ENCODE results near the gene ETV4. TPM values are rescaled to one million over a fixed set of nuclear protein-coding genes. Genes with fewer than 3 reads are reported as not detected.
A peak's percentile ranks its signal among the peaks of the same experiment; 100 is the strongest.

Gene ETV4
- polyA plus RNA-seq, 1 of the 3 experiments (the other 2 are of a cell fraction) = 33.2 TPM

DNA sequence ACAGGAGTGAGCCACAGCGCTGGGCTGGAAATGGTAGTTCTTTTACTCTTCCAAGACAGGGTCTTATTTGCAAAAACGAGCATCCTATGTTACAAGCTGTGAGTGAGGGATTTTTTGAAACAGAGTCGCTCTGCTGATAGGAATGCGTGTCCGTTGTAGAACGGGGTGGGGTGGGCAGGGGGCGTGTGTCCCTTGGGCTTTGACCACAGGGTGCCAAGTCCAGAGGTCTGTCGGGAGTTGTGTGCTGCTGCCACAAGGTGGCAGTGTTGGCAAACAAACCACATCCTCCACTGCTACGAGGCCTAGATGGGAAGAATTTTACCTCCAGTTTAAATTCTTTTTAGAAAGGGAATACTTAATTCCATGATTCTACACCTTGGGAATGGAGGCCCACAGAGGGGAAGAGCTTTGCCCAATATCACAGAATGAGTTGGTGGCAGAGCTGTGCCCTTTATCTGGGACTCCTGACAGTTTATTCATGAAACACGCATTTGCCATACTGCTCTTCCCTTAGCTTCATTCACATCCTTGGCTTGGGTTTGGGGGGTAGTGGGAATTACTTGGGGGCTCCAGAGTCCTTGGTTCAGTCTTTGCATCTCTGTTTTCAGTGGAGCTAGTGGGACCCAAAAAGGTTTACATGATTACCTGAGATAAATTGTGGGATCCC lies 30.6 kb upstream of the ETV4 start (continued):
- TF ChIP-seq, protein P1, sequence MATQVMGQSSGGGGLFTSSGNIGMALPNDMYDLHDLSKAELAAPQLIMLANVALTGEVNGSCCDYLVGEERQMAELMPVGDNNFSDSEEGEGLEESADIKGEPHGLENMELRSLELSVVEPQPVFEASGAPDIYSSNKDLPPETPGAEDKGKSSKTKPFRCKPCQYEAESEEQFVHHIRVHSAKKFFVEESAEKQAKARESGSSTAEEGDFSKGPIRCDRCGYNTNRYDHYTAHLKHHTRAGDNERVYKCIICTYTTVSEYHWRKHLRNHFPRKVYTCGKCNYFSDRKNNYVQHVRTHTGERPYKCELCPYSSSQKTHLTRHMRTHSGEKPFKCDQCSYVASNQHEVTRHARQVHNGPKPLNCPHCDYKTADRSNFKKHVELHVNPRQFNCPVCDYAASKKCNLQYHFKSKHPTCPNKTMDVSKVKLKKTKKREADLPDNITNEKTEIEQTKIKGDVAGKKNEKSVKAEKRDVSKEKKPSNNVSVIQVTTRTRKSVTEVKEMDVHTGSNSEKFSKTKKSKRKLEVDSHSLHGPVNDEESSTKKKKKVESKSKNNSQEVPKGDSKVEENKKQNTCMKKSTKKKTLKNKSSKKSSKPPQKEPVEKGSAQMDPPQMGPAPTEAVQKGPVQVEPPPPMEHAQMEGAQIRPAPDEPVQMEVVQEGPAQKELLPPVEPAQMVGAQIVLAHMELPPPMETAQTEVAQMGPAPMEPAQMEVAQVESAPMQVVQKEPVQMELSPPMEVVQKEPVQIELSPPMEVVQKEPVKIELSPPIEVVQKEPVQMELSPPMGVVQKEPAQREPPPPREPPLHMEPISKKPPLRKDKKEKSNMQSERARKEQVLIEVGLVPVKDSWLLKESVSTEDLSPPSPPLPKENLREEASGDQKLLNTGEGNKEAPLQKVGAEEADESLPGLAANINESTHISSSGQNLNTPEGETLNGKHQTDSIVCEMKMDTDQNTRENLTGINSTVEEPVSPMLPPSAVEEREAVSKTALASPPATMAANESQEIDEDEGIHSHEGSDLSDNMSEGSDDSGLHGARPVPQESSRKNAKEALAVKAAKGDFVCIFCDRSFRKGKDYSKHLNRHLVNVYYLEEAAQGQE (IDR thresholded peaks at IDR 0.05; ENCODE audit: low read depth, low read length) = no peak
- TF ChIP-seq YY1 (IDR thresholded peaks at IDR 0.05; ENCODE audit: low read depth) (no peak), TCF12 (IDR thresholded peaks at IDR 0.05) (no peak), SIN3A (IDR thresholded peaks at IDR 0.05; ENCODE audit: borderline replicate concordance, low read depth, low read length) (no peak), TEAD4 (IDR thresholded peaks at IDR 0.05; ENCODE audit: borderline replicate concordance, insufficient read depth) (no peak), EP300 (IDR thresholded peaks at IDR 0.05; ENCODE audit: borderline replicate concordance in 1 of 2, low read depth in 1 of 2, low read length in 1 of 2) (no peak), MEF2A (IDR thresholded peaks at IDR 0.05; ENCODE audit: borderline replicate concordance, low read depth) (no peak), EZH2phosphoT487 (IDR thresholded peaks at IDR 0.05; ENCODE audit: borderline replicate concordance, low read depth) (no peak), ELF1 (IDR thresholded peaks at IDR 0.05) (no peak), SMC3 (IDR thresholded peaks at IDR 0.05; ENCODE audit: low read depth, low read length) (peak; percentile 97), GABPA (IDR thresholded peaks at IDR 0.05; ENCODE audit: low read depth) (no peak), RFX5 (IDR thresholded peaks at IDR 0.05; ENCODE audit: low read length) (no peak), RAD21 (IDR thresholded peaks at IDR 0.05; ENCODE audit: low read length) (peak; percentile 97), TAF1 (IDR thresholded peaks at IDR 0.05; ENCODE audit: borderline replicate concordance, low read depth, low read length) (no peak), NRF1 (IDR thresholded peaks at IDR 0.05; ENCODE audit: low read depth, low read length) (0 out of 2 replicates have a peak, but pooled peaks have one; percentile 15), MXI1 (IDR thresholded peaks at IDR 0.05; ENCODE audit: low read depth, low read length) (no peak), CHD2 (IDR thresholded peaks at IDR 0.05; ENCODE audit: low read length, partially characterized antibody) (no peak), POLR2AphosphoS5 (IDR thresholded peaks at IDR 0.05; ENCODE audit: low read depth, low read length) (no peak), RCOR1 (IDR thresholded peaks at IDR 0.05; ENCODE audit: low read length) (no peak), JUND (IDR thresholded peaks at IDR 0.05) (no peak), FOXM1 (IDR thresholded peaks at IDR 0.05; ENCODE audit: low read depth) (no peak)
- TF ChIP-seq, protein P2, sequence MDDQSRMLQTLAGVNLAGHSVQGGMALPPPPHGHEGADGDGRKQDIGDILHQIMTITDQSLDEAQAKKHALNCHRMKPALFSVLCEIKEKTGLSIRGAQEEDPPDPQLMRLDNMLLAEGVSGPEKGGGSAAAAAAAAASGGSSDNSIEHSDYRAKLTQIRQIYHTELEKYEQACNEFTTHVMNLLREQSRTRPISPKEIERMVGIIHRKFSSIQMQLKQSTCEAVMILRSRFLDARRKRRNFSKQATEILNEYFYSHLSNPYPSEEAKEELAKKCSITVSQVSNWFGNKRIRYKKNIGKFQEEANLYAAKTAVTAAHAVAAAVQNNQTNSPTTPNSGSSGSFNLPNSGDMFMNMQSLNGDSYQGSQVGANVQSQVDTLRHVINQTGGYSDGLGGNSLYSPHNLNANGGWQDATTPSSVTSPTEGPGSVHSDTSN (IDR thresholded peaks at IDR 0.05) = no peak
- TF ChIP-seq, protein P3, sequence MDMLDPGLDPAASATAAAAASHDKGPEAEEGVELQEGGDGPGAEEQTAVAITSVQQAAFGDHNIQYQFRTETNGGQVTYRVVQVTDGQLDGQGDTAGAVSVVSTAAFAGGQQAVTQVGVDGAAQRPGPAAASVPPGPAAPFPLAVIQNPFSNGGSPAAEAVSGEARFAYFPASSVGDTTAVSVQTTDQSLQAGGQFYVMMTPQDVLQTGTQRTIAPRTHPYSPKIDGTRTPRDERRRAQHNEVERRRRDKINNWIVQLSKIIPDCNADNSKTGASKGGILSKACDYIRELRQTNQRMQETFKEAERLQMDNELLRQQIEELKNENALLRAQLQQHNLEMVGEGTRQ (IDR thresholded peaks at IDR 0.05; ENCODE audit: borderline replicate concordance, low read depth, low read length) = no peak
